ENCODE data around the gene RAB3A. TPM values are rescaled to one million over a fixed set of nuclear protein-coding genes. Genes with fewer than 3 reads are reported as not detected.

RAB3A gene, protein sequence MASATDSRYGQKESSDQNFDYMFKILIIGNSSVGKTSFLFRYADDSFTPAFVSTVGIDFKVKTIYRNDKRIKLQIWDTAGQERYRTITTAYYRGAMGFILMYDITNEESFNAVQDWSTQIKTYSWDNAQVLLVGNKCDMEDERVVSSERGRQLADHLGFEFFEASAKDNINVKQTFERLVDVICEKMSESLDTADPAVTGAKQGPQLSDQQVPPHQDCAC
- total RNA-seq (2014; rRNA removed; shearing (Covaris generic)) = 0.84 and 1.4 TPM in 2 replicates
- polyA plus RNA-seq (2014; cell fraction: nucleus; rRNA removed) = 0.47 and 0.70 TPM in 2 replicates

DNA sequence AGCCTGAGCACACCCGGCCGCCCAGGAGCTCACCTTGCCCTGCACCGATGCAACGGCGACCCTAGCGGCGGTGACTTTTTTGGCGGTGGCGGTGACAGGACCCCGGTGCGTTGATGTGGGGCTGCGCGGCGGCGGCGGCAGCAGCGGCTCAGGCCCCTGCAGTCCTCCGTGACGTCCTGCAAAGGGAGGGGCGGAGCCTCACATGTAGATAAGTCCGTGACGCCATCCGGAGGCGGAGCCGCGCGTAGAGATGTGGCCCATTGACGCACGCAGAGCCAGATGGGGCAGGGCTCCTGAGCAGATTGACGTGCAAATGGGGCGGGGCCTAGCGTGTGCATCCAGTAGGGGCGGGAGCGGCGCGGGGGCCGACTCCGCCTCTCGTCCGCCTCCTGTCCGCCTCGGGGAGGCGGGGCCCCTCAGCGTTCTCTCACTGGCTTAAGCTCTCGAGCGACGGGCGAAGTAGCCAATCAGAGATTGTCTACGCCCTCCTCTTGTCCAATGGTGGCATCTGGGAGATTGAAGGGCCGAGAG lies at the start of gene RAB3A:
TSS of gene RAB3A (minus strand) at position 180 of the 531 bp plus-strand sequence. CDS start 1,302 bp downstream, outside the sequence.
- DNase-seq (ENCODE audit: extremely low read depth, low read depth) = peak; percentile 99

DNA sequence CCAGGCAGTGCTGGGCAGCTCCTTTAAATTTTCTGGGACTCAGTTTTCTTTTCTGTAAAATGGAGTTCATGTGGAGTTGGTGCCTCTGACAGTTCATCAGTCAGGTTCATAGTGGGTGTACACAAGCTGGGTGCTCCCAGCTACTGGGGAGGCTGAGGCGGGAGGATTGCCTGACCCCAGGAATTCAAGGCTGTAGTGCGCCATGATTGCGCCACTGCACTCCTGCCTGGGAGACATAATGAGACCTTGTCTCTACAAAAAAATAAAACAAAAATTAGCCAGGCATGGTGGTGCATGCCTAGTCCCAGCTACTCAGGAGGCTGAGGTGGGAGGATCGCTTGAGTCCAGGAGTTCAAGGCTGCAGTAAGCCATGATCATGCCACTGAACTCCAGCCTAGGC lies 49.3 kb upstream of the RAB3A start:
- no peak for DNase-seq (ENCODE audit: extremely low read depth, low read depth)

DNA sequence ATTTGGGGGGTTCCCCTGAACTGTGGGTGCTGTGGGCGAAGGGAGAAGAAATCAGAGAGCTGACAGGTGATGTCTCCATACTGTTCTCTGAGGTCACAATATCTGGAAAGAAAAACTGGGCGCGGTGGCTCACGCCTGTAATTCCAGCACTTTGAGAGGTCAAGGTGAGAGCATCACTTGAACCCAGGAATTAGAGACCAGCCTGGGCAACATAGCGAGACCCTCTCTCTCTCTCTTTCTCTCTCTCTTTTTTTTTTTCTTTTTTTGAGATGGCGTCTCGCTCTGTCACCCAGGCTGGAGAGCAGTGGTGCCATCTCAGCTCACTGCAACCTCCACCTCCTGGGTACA lies 48.5 kb upstream of the RAB3A start:
- DNase-seq (ENCODE audit: extremely low read depth, low read depth) = no peak

DNA sequence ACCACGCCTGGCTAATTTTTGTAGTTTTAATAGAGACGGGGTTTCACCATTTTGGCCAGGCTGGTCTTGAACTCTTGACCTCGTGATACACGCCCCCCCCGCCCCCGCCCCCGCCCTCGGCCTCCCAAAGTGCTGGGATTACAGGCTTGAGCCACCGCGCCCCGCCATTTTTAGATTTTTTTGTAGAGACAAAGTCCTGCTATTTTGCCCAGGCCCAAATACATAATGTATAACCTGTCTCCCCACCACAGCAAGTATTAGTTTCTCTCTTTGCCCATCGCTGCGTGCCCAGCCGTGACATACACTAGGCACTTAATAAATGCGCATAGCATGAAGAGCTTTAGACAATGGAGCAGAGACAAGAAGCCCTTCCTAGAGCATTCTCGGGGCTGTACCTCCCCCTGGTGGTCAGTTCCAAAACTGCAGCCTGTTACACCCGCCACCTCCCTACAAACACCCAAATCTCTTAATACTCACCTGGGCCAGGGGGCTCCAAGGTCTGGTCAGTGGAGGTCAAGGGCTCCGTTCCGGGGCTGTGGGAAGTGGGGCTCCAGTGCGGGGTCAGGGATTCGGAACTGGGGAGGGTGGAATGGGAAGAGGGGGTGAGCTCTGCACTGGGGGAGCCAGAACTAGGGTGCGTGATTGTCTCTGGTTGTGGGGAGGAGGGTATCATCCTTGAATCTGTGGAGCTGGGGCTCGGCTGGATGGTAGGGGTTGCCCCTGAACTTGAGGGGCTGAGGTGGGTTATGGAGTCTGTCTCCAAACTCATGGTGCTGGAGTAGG lies 47.9 kb upstream of the RAB3A start:
- peak; percentile 53 for DNase-seq (ENCODE audit: extremely low read depth, low read depth)

DNA sequence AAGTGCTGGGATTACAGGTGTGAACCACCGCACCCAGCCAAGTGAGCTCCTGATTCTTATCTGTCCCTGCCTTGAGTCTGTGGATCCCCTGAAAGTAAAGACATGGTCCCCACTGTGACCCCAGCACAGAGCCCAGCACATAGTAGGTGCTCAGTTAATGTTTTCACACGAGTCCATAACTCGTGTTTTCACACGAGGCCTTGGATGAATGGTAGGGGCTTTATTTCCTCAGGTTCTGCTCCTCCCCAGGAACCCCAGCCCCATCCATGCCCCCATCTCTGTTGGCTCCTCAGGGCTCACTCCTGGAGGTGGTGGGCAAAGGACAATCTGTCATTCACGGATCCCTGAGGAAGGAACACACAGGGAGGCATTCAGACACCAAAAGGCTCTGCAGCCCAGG lies 46.0 kb upstream of the RAB3A start:
- no peak for DNase-seq (ENCODE audit: extremely low read depth, low read depth)

DNA sequence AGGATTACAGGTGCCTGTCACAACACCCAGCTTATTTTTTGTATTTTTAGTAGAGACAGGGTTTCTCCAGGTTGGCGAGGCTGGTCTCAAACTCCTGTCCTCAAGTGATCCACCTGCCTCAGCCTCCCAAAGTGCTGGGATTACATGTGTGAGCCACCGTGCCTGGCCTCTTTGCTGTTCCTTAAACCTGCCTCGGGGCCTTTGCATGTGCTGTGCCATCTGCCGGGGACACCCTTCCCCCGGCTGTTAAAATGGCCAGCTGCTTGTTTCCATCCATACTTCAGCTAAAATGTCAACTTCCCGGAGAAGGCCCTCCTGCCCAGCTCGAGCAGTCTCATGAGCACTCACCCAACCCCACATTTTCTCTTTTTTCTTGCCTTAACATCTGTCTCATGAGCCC lies 41.5 kb upstream of the RAB3A start:
- DNase-seq (ENCODE audit: extremely low read depth, low read depth) = no peak

DNA sequence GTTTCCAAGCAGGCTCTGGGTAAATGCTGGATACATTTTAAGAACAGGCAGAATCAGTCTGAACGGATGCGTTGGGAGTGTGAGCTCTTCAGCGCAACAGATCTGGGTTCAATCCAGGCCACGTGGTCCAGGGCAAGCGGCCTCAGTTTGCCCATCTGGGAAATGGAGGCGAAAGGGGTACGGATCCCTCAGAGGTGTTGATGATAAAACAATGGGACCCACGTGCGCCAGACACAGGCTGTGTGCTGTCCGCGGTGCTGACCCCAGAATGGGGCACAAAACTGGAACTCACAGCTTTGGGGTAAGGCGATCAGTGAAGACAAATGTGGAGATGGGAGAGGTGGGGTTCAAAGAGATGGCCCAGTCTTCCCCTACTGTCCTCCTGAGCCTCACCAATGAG lies 35.5 kb upstream of the RAB3A start:
- no peak for DNase-seq (ENCODE audit: extremely low read depth, low read depth)

DNA sequence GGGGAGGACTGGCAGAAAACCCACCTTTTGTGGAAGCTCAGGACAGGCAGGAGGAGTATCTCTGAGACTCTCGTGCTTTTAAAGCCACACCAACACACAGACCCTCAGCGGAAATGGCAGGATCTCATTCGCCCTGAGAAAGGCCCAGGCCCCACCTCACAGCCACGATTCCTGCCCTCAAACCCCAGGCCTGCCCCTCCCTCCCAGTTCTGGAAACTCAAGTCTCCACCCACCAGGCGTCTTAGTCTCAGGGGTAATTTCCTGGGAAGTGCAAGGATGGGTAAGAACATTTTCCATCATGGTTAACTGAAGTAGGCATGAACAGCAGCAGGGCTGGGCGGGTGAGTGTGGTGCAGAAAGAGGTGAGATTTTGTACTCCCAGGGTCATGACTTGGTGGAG lies 30.4 kb upstream of the RAB3A start:
- no peak for DNase-seq (ENCODE audit: extremely low read depth, low read depth)

DNA sequence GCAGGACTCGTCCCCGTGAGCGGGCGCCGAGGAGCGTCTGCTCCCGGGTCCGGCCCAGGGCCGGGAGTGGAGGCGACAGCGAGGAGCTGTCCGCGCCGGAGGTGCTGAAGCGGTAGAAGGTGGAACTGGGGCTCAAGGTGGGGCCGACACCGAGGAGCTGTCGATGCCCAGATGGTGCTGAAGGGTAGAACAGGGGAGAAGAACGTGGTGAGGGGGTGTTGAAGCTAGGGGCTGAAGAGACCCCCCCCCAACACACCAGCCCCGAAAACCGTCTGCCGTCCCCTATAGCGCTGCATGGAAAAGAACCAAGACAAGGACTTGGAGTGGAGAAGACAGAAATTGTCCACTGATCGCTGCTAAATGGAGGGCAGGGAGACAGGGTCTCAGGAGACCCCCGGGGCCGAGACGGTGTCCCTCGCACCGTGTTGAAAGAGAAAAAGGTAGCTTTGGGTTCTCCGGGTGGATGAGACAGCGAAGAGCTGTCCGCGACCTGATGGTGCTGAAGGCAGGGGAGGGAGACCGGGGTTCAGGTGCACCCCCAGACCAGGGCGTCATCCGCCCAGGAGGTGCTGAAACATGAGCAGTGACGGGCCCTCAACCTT lies 29.5 kb upstream of the RAB3A start:
- DNase-seq (ENCODE audit: extremely low read depth, low read depth) = peak; percentile 48

DNA sequence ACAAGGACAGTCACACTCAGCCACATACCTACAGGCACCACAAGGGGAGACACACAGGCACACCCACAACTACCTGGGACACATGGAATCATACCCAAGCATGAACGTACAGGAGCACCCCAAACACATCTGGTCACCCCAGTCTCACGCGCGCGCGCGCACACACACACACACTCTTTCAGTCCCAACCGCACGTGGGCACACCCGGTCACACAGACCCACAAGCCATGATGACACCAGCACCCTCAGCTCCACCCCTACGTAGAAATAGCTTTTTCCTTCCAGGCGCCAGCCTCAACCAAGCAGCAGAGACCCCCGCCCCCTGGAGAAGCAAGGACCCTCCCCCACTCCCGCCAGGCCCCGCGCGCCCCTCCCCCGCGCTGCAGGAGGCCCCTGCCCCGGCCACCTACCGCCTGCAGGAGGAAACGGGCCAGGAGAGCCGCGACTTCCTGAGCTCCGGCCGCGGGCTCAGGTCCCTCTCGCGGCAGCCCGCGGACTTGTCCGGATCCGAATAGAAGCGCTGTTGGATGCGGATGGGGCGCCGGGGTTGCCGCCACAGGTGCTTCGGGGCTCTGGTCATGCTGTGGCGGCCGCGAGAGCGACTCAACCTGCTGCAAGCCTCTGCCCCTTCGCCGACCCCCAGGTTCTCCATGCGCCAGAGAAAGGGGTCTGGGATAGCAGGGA lies 28.8 kb upstream of the RAB3A start:
- DNase-seq (ENCODE audit: extremely low read depth, low read depth) = no peak

DNA sequence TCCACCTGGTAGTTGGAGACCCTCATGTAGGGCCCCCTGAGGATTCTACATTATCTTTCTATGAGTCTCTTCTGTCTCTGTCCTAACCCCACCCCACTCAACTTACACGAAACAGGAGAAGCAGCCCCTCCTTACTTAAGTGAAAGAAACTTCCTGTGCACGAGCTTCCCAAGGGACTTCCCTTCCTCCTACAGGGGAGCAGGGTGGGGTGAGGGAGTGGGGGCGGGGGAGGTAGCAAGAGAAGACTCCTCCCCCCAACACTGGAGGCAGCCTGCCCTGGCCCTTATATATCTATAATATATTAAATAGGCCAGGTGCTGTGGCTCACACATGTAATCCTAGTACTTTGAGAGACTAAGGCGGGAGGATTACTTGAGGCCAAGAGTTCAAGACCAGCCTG lies 27.9 kb upstream of the RAB3A start:
- no peak for DNase-seq (ENCODE audit: extremely low read depth, low read depth)

DNA sequence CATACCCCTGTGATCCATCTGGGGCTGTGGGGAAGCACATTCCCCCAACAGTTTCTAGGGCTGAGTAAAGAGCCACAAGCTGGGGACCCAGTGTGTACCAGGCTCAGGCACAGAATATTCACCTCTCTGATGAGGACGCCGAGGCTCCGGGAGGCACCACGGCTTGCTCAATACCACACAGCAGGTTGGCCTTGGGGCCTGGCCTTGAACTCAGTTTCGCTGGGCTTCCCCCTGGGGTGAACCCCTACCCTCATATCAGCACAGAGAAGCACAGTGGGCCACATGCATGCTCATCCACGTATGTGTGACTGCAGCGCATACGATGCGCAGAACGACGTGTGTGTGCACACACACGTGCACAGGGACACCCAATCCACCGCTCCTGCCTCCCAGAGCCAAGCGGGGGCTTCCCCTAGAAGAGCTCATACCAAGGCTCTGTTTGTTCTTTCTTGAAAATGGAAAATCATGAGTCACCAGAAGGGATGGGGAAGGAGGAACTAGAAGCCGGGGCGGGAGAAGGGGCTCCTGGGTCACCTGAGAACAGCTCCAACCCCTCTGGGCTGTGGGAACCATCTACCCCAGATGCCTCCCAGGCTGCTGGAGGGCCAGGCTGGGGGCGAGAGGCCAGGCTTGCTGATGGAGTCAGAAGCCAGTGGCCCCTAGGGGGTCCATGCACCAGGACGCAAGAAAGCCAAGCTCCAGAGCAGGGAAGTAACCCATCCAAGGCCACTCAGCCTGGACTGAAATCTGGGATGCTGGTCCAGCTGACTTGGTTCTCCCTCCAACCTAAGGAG lies 27.3 kb upstream of the RAB3A start:
- no peak for DNase-seq (ENCODE audit: extremely low read depth, low read depth)

DNA sequence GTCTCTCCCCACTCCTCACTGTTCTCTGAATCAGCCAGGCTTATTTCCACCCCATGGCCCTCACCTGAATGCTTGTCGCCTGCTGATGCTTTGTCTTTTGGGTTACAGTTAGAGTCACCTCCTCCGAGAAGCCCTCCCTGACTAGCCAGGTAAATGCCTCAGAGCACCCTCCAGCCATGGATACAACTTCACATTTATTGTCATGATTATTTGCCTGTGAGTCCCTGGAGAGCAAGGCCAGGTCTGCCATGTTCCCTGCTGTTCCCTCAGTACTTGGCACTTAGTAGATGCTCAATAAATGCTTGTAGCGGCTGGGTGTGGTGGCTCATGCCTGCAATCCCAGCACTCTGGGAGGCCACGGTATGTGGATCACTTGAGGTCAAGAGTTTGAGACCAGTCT lies 26.1 kb upstream of the RAB3A start:
- DNase-seq (ENCODE audit: extremely low read depth, low read depth) = no peak

DNA sequence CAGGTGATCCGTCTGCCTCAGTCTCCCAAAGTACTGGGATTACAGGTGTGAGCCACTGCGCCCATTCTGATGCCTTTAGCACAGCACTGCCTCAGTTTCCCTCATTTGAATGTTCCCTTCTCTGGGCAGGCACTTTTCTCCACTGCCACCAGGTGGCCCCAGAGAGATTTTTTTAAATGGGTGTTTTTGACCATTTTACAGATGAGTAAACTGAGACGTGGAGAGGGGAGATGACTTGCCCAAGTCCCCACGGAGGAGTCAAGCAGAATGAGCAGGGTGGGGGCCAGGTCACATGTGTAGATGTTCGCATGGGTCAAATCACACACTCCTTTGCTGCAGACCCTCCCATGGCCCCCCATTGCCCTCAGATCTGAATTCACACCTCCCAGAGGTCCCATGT lies 25.6 kb upstream of the RAB3A start:
- DNase-seq (ENCODE audit: extremely low read depth, low read depth) = no peak

DNA sequence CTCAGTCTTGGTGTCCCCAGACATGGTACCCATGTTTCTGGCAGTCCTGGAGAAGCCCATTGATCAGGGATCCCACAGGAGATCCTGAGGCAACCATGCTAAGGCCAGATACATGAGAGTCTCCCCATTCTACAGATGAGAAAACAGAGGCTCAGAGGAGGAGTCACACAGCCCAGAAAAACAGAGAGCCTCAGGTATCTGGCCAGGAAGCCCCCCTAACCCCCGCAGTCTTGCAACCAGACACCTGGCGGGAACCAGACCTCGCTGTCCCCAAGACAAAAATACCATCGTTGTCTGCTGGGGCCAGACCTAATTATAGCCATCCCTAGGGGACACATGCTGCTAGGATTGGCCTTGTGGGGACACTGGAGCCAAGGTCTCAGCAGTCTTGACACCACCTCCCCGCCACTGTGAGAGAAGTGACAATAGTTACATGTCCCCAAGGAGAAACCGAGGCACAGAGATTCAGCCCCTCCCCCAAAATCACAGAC lies 24.0 kb upstream of the RAB3A start:
- DNase-seq (ENCODE audit: extremely low read depth, low read depth) = no peak

DNA sequence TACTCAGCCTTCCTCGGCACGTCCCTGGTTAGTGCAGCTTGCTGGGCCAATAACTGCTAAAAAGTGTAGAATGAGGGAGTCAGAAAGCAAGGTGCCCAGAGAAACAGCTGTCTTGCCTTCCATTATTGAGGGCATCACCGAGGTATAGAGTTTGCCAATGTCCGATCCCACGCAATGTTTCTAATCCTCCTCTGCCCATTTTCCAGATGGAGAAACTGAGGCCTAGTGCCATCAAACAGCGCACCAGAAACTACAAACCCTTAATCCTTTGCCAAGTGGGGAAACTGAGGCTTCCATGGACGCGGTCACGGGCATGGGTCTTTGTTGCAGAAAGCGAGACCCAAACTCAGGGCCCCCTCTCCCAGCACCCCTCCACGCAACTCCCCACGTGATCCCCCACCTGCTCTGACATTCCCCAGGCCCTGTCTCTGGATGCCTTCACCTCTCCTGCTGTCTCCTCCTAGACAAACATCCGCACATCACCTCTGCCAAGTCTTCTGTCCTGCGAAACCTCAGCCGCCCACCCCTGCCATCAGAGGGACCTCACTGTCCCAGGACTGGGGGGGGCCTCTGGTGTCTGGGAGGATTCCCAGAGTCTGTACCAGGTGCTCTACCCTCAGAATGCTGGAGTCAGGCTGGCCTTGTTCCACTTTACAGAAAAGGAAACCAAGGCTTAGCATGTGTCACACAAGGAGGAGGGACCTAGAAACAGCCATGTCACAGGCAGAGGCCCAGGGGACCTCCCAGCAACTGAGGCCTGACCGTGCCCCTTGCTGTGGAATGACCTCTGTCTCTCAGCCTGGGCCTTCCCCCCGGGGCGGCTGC lies 23.3 kb upstream of the RAB3A start:
- no peak for DNase-seq (ENCODE audit: extremely low read depth, low read depth)

DNA sequence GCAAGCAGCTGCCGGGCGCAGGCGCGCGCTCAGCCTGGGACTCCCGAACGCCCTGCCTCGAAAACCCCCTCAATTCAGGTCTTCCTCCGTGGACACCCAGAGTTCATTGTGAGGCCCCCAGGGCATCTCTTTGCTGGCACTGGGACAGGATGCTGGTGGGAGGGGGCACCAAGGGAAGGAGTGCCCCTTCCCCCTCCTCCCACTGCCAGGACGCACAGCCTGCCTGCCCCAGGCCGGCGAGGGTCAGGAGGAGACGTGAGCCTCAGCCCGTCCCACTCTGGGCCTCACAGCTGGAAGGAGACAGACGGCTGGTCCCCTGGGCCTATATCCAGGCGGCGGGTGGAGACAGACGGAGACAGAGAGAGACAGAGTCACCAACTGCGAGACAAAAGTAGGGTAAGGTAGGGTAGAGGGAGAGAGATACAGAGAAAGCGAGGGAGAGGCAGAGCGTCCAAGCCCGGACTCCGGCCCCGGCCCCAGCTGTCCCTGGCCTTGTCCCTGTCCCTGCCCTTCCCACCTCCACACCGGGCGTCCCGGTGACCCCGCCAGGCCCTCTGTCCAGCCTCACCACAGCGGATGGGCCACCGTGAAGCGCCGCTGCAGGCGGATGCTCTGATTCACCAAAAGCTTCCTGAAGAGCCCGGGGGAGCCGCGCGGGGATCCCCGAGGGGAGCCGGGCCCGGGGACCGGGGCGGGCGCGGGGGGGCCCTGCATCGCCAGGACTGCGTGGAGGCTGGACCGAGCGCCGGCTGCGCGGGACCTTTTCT lies 22.0 kb upstream of the RAB3A start, which contains the start of gene PDE4C:
TSS of gene PDE4C (minus strand) at position 737 of the 767 bp plus-strand sequence. CDS start at position 714, 23 bp downstream.
- DNase-seq (ENCODE audit: extremely low read depth, low read depth) = no peak

DNA sequence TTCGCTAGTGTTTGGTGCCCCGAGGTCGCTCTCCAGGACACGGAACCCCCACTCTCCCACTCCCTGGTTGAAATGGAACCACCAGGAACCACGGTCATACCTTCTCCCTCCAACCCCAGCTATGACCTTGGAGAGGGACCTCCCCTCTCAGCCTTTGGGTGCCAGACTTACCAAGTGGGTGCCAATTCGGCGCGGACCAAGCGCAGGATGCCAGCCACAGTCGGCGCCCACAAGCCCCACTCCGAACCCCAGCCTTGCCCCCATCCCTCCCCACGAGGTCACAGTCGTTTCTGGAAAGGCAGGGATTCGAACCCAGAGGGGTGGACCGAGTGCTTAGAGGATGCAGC lies 21.5 kb upstream of the RAB3A start:
- DNase-seq (ENCODE audit: extremely low read depth, low read depth) = no peak
